GM12874 (cell line): ENCODE data around the gene MSI2.

Experiments
- TF ChIP-seq, protein P1 (sequence below): IDR thresholded peaks from 2 replicates; pipeline ENCODE4 v1.5.1; 2011; ENCODE audit warnings: low read depth, mild to moderate bottlenecking, control low read depth, low read length, moderate library complexity; ENCODE audit not compliant: insufficient read depth

The MSI2 gene

GRCh38 chr17:57733085-57733484, 476.8 kb downstream of the MSI2 start:
- TF ChIP-seq, protein P1, sequence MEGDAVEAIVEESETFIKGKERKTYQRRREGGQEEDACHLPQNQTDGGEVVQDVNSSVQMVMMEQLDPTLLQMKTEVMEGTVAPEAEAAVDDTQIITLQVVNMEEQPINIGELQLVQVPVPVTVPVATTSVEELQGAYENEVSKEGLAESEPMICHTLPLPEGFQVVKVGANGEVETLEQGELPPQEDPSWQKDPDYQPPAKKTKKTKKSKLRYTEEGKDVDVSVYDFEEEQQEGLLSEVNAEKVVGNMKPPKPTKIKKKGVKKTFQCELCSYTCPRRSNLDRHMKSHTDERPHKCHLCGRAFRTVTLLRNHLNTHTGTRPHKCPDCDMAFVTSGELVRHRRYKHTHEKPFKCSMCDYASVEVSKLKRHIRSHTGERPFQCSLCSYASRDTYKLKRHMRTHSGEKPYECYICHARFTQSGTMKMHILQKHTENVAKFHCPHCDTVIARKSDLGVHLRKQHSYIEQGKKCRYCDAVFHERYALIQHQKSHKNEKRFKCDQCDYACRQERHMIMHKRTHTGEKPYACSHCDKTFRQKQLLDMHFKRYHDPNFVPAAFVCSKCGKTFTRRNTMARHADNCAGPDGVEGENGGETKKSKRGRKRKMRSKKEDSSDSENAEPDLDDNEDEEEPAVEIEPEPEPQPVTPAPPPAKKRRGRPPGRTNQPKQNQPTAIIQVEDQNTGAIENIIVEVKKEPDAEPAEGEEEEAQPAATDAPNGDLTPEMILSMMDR: no peak
